ENCODE data around the gene D2HGDH. TPM values are rescaled to one million over a fixed set of nuclear protein-coding genes. Genes with fewer than 3 reads are reported as not detected.
"Not testable (repeated sequence)": the region's sequence is repeated elsewhere in the genome, so short reads cannot be mapped to it uniquely, and the experiment has no call there.

Gene D2HGDH
- total RNA-seq, 2 experiments from 2014 or later, result 18.5 to 29.2 TPM

DNA sequence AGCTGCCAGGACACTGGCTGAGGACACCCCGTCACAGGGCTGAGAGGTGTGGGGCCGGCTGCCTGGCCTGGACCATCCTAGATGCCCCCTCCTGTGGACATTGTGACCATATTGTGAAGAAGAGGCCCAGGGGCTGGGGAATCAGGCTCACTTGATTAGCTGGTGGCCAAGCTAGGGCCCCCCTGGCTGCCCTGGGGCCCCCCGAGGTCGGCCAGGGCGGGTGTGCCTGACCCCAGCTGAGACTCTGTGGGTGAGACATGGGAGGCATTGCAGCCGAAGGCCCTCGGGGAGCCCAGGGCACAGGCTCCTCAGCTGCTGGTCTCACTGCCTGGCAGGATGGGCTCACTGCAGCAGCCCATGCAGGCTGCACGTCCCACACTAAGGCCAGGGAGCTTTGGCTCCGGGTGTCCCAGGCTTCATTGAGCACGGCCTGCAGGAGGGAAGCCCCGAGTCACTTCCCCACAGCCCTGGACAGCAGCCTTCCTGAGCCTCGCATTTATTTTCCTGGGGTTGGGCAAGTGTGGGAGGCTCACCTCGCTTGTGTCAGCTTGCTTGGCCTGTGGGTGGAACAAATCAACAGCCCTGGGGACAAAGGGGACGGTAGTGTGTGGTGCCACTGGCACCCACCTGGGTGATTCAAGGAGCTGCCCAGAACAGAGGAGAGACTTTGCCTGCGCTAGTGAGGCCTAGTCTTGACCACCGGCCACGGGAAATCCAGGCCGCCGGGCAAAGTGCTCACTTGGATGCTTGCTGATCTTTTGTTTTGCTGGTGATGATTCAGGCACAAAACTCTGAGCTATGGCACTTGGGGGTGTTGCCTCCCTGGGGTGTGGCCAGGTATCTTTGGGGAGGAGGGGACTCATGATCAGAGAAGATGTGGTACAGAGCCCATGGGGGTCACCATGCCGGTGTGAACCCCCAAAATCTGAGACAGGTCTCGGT lies 43.5 kb downstream of the D2HGDH start:
- Mint-ChIP-seq H3K4me3 (no peak overlapping the region), H3K27me3 (peaks cover 2% of the 10 kb centered on the region), H3K36me3 (ENCODE audit: low read depth) (no peaks in the 10 kb centered on the region), H3K4me1 (no peaks in the 10 kb centered on the region), H3K27ac (no peak overlapping the region), H3K9me3 (peaks cover 3% of the 10 kb centered on the region)
- DNase-seq, result no peak
- ChIA-PET CTCF (interaction anchor here (0.6 to 1.0 kb wide), 2 partner anchors 9 to 97 kb away, joined by 3 to 4 read pairs; no protein-coding TSS in a partner anchor), POLR2A (no interaction called here)

DNA sequence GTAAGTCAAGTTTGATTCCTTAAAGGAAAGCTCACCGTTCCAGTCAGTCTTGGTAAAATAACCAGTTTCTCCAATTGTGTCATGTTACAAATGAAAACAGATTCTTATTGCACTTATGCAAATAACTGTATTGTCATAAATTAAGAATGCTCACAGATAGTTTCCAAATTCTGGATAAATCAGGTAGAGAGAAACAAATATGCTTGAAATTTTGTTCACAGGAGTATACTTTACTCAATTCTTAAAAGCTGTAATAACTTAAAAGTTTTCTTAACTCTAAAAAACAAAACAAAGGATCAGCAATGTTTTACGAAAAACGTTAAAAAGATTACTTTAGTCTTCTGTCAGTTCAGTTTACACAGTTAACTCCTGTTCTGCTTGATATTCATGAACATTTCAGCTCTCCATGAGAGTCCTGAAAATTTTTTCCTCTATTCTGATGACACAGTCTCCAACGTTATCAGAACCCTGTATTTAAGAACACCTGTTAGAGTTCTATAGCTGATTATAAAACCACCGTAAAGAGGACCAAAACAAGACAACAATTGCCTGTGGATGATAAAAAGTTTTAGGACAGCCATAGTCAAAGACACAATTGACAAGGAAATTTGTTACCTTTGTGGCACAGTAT lies 46.6 kb downstream of the D2HGDH start:
- DNase-seq, result no peak
- no peaks in the 10 kb centered on the region for H3K36me3 Mint-ChIP-seq (ENCODE audit: low read depth)
- H3K4me1 Mint-ChIP-seq, result no peaks in the 10 kb centered on the region
- ChIA-PET CTCF (no interaction called here), POLR2A (no interaction called here)
- H3K9me3 Mint-ChIP-seq, result peaks cover 5% of the 10 kb centered on the region
- peaks cover 2% of the 10 kb centered on the region for H3K27me3 Mint-ChIP-seq
- no peak overlapping the region for H3K4me3 Mint-ChIP-seq
- H3K27ac Mint-ChIP-seq, result no peak overlapping the region

DNA sequence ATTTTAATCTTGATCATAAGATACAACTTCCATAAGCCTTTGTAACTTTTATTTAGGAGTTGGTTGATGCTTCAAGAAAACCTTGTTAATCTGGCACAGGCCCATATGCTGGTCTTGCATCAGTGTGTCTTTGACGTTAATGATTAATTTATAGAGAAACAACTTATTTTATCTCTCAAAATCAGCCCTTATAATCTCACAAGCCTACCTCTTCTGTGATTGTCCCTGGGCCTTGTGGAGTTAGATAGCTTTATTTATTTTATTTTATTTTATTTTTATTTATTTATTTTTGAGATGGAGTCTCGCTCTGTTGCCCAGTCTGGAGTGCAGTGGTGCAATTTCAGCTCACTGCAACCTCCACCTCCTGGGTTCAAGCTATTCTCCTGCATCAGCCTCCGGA lies 47.6 kb downstream of the D2HGDH start:
- H3K27me3 Mint-ChIP-seq; DNase-seq; POLR2A ChIA-PET; H3K4me1 Mint-ChIP-seq; CTCF ChIA-PET; H3K4me3 Mint-ChIP-seq; H3K9me3 Mint-ChIP-seq; H3K27ac Mint-ChIP-seq; H3K36me3 Mint-ChIP-seq (ENCODE audit: low read depth): not testable (repeated sequence)

DNA sequence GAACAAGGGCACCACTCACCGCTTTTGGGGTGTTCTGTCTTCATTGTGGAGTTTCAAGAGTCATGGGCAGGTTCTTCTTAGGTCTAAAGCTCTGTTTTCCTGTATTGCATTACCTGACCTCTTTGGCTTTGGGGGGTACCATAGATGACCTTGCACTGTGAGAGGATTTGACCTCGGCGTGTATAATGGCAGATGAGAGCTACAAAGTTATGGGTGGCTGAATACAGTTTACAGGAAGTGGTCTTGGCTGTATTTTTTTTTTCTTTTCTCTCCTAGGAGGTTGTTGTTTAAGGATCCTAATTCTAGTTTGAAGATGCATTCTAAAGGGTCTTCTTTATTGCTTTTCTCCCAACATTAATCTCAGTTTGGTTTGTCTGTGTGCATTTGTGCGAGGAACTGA lies 53.7 kb downstream of the D2HGDH start:
- H3K4me1 Mint-ChIP-seq, result peaks cover 14% of the 10 kb centered on the region
- peak overlapping the region; percentile 37 for H3K27ac Mint-ChIP-seq
- ChIA-PET CTCF (interaction anchor here (0.6 to 1.7 kb wide), 4 partner anchors 17 to 733 kb away, joined by 3 to 7 read pairs (median 4); no protein-coding TSS in a partner anchor), POLR2A (no interaction called here)
- H3K4me3 Mint-ChIP-seq, result no peak overlapping the region
- H3K36me3 Mint-ChIP-seq (ENCODE audit: low read depth), result no peaks in the 10 kb centered on the region
- peaks cover 30% of the 10 kb centered on the region for H3K9me3 Mint-ChIP-seq
- no peaks in the 10 kb centered on the region for H3K27me3 Mint-ChIP-seq
- DNase-seq, result no peak

DNA sequence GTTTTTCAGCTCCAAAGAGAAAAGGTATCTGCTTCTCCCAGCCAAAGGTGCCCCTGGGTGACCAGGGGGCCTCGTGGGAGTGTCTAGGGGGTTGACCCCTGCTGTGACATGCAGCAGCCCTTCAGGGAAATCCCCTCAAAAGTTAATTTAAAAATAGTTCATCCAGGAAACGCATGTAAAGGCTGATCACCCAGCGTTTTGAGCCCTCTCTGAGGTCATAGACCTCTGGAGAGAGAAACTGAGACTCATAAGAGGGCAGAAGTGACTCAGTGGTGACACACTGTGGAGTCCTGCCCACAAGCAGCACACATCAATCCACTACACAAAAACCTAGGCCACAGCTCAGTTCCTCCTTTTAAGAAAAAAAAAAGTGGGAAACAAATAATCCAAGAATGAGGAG lies 54.1 kb downstream of the D2HGDH start:
- H3K27me3 Mint-ChIP-seq, result no peaks in the 10 kb centered on the region
- H3K4me3 Mint-ChIP-seq, result no peak overlapping the region
- no peak for DNase-seq
- H3K36me3 Mint-ChIP-seq (ENCODE audit: low read depth), result no peaks in the 10 kb centered on the region
- H3K27ac Mint-ChIP-seq, result peak overlapping the region; percentile 37
- H3K4me1 Mint-ChIP-seq, result peaks cover 14% of the 10 kb centered on the region
- POLR2A ChIA-PET, result no interaction called here
- CTCF ChIA-PET, result interaction anchor here (0.6 to 1.7 kb wide), 5 partner anchors 9 to 733 kb away, joined by 3 to 7 read pairs (median 3); no protein-coding TSS in a partner anchor
- peaks cover 29% of the 10 kb centered on the region for H3K9me3 Mint-ChIP-seq

DNA sequence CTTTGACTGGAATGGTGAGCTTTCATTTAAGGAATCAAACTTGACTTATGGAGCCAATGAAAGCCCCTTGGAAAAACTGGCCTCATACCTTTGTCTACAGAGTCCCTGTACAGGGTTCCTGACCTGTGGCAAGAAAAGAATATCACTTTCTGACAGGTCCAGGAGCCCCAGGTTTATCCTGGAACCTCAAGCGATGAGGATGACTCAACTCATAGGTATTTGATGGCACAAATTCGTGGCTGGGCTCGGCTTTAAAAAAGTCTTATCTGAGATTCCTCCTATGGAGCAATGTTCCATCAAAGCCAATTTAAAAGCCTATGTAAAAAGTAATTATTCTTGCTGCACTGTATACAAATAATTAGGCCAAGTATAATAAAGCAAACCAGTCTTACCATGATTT lies 57.0 kb downstream of the D2HGDH start:
- H3K36me3 Mint-ChIP-seq (ENCODE audit: low read depth); DNase-seq; H3K27ac Mint-ChIP-seq; CTCF ChIA-PET; H3K4me3 Mint-ChIP-seq; H3K27me3 Mint-ChIP-seq; POLR2A ChIA-PET: not testable (repeated sequence)
- Mint-ChIP-seq H3K4me1 (peaks cover 14% of the 10 kb centered on the region), H3K9me3 (peaks cover 29% of the 10 kb centered on the region)

DNA sequence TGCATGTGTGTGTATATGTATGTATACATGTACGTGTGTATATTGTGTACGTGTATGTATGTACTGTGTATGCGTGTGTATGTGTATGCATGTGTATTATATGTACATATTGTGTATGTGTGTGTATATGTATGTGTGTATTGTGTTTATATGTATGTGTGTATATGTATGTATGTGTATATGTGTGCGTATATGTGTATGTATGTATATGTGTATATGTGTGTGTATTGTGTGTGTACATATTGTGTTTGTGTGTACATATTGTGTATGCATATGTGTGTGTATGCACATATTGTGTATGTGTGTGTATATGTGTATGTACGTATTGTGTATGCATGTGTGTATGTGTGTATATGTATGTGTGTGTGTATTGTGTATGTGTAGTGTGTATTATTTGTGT lies 59.0 kb downstream of the D2HGDH start:
- Mint-ChIP-seq H3K9me3 (peaks cover 18% of the 10 kb centered on the region), H3K27ac (no peak overlapping the region), H3K4me1 (peaks cover 9% of the 10 kb centered on the region), H3K36me3 (ENCODE audit: low read depth) (no peaks in the 10 kb centered on the region), H3K27me3 (no peaks in the 10 kb centered on the region), H3K4me3 (no peak overlapping the region)
- ChIA-PET CTCF (interaction anchor here (1.4 kb wide), 1 partner anchor 34 kb away, joined by 4 read pairs; no protein-coding TSS in a partner anchor), POLR2A (no interaction called here)
- no peak for DNase-seq

DNA sequence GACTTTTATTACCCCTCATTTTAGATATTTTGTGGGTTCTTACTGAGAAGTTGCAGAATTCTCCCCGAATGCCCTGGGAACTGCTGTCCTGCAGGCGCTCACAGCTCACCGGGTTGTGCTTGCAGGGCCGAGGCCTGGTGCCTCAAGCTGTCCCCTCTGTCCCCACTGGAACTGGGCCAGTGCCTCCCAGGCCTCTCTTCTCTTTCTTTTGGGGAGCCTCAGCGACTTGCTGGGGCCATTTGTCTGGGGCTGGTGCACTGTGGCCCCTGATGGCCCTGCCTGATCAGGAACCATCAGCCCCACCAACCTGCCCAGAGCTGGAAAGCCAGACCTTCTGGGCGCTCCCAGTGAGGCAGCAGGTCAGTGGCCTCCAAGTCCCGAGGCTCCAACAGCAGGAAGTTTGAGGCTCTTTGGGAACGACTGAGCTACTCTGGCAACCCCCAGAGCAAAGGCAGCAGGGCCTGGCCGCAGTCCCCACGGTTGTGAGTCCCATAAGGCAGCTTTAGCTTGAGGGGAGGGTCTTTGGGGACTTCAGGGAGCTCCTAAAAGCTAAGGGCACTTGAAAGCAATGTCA lies 59.9 kb downstream of the D2HGDH start:
- Mint-ChIP-seq H3K9me3 (peaks cover 14% of the 10 kb centered on the region), H3K4me1 (no peaks in the 10 kb centered on the region), H3K36me3 (ENCODE audit: low read depth) (no peaks in the 10 kb centered on the region), H3K27ac (no peak overlapping the region), H3K27me3 (no peaks in the 10 kb centered on the region), H3K4me3 (no peak overlapping the region)
- ChIA-PET POLR2A (no interaction called here), CTCF (interaction anchor here (0.9 to 1.4 kb wide), 3 partner anchors 15 to 84 kb away, joined by 3 to 4 read pairs (median 3); no protein-coding TSS in a partner anchor)
- DNase-seq, result no peak

DNA sequence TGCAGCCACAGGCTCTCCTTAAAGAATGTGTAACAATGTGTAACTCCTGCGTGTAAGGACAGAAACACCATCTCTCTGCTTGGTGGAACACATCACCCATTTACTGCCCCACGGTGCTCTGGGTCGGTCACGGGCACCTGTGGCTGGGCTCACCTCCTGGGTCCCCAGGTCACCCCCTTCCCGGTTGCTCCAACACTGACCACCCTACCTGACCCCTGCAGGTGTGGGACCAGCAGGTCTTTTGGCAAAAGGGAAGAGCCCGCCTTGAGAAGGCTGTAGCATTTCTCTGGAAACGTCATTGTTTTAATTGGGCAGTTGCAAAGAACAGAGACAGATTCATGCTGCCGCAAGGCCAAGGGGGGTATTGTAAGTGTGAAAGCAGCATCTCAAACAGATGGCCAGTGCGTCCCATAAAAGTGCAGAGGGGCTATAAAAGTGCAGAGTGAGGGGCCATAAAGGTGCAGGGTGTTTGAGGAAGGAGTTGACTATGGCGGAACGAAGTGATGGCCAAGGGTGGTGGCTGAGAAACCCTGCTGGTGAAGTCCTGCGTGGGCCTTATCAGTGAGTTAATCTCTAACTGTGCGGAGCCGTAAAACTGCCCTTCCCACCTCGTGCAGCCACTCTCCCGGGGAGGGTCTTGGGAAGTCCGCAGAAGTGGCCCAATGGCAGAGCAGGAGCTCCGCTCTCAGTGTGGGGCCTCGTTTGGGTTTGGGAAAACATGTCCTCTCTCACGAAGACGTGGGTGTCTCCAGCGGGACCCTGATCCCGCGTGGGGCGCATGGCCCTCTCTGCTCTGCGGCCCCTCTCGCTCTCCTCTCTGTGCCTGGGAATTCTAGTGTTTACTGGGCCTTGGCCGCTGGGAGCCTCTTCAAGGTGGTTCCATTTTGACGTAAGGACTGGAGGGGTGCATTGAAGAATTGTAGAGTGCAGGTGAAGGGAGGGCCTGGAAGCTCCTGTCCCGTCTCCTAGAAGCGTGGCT lies 60.9 kb downstream of the D2HGDH start:
- H3K4me1 Mint-ChIP-seq, result no peaks in the 10 kb centered on the region
- H3K27ac Mint-ChIP-seq, result no peak overlapping the region
- no peak overlapping the region for H3K4me3 Mint-ChIP-seq
- no peak for DNase-seq
- ChIA-PET CTCF (interaction anchor here (0.7 to 0.9 kb wide), 2 partner anchors 12 to 83 kb away, joined by 3 to 6 read pairs; no protein-coding TSS in a partner anchor), POLR2A (no interaction called here)
- H3K27me3 Mint-ChIP-seq, result no peaks in the 10 kb centered on the region
- H3K36me3 Mint-ChIP-seq (ENCODE audit: low read depth), result no peaks in the 10 kb centered on the region
- peaks cover 9% of the 10 kb centered on the region for H3K9me3 Mint-ChIP-seq

DNA sequence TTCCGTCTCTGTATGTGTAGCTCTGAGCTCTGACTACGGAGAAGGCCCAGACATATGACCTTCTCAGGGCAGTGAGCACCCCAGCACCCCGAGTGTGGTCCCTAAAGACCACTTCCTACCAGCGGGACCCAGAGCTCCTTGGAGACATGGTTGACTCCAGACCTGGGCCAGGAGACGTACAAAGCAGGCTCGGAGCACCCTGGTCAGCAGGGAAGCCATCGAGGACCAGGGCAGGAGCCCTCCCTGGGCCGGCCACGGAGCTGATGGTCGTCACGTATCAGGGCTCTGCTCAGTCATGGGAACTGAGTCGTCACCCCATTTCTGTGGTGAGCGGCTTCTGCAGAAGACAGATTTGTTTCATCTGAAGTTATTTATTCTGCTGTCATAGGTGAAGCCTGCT lies 61.8 kb downstream of the D2HGDH start:
- ChIA-PET POLR2A (no interaction called here), CTCF (interaction anchor here (0.7 kb wide), 1 partner anchor 13 kb away, joined by 6 read pairs; no protein-coding TSS in a partner anchor)
- DNase-seq, result no peak
- H3K9me3 Mint-ChIP-seq, result no peaks in the 10 kb centered on the region
- no peaks in the 10 kb centered on the region for H3K27me3 Mint-ChIP-seq
- no peak overlapping the region for H3K4me3 Mint-ChIP-seq
- H3K36me3 Mint-ChIP-seq (ENCODE audit: low read depth), result no peaks in the 10 kb centered on the region
- no peaks in the 10 kb centered on the region for H3K4me1 Mint-ChIP-seq
- no peak overlapping the region for H3K27ac Mint-ChIP-seq

DNA sequence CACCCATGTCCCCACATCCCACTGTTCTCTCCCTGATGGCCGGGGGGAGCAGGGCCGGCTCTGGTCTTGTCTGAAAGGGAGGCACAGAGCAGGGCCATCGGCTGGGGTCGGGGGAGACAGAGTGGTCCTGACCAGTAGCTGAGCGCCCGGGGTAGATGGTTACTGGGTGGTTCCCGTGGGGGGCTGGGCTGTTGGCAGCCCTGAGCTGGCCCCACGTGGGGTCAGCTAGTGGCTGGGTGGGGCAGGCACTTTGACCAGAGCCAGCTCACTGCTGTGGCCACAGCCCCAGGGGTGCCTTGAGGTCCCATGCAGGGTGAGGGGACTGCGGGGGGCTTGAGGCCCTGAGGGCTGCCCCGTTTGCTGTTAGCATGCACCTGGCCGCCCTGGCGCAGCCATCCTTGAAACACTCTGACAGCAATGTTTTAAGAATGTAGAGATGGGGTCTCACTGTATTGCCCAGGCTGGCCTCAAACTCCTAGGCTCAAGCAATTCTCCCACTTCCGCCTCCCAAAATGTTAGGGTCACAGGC lies 62.2 kb downstream of the D2HGDH start:
- Mint-ChIP-seq H3K4me1 (no peaks in the 10 kb centered on the region), H3K27me3 (no peaks in the 10 kb centered on the region), H3K27ac (no peak overlapping the region), H3K9me3 (no peaks in the 10 kb centered on the region), H3K4me3 (no peak overlapping the region), H3K36me3 (ENCODE audit: low read depth) (no peaks in the 10 kb centered on the region)
- CTCF ChIA-PET, result no interaction called here
- no peak for DNase-seq
- POLR2A ChIA-PET, result no interaction called here

DNA sequence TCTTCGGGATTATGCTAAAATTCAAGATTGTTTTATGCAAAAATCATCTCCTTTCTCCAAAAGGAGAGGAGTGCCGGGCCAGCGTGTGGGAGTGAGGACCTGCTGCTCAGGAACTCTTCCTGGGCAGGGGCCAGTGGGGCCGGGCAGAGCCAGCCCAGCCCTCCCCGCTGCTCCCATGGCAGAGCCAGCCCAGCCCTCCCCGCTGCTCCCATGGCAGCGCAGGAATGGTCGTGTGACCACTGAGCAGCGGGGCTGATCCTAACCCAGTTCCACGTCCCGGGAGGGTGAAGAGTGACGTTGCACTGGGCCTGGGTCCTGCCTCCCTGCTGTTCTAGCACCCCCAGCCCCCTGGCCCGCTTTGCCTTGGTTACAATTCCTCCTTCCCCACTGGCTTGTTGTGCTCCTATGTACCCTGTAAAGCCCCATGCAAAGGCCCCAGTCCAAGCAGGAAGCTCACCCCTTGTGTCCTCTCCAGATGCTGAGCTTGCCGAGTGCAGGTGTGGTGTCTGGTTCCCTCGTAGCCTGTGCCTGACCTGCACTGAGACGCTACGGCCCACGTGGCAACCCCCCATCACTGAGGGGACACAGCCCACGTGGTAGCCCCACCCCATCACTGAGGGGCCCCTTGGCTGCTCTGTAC lies 63.1 kb downstream of the D2HGDH start:
- H3K27me3 Mint-ChIP-seq, result no peaks in the 10 kb centered on the region
- H3K4me1 Mint-ChIP-seq, result no peaks in the 10 kb centered on the region
- no peak overlapping the region for H3K27ac Mint-ChIP-seq
- CTCF ChIA-PET, result interaction anchor here (1.2 kb wide), 1 partner anchor 9 kb away, joined by 3 read pairs; no protein-coding TSS in a partner anchor
- no peaks in the 10 kb centered on the region for H3K36me3 Mint-ChIP-seq (ENCODE audit: low read depth)
- POLR2A ChIA-PET, result no interaction called here
- no peak overlapping the region for H3K4me3 Mint-ChIP-seq
- H3K9me3 Mint-ChIP-seq, result no peaks in the 10 kb centered on the region
- DNase-seq, result no peak

All from activated CD4-positive, alpha-beta T cell treated with anti-CD3 and anti-CD28 coated beads, Interleukin-2, amount 10 ng/mL, durations not matched to agents 7 days and 5 days (primary cell).